Breast epithelium (tissue), 3 donors: ENCODE data around the gene REXO1.

Source experiments
- POLR2A ChIP-seq: fragments of 450-650 bp; IDR thresholded peaks from one replicate; pipeline ENCODE4 v1.6.1; 2016; ENCODE audit warnings: antibody characterized with exemption, mild to moderate bottlenecking, moderate library complexity
- POLR2AphosphoS5 ChIP-seq, 3 donors: sonication (generic); formaldehyde crosslinking; IDR thresholded peaks; one replicate each; pipeline ENCODE4 v1.6.1; 2017; ENCODE audit warnings: antibody characterized with exemption in 3 of 3
- TF ChIP-seq, protein P1 (sequence below), 3 donors: fragments of 450-650 bp; IDR thresholded peaks; one replicate each; pipeline ENCODE4 v1.5.1; 2016 to 2017; ENCODE audit warnings: antibody characterized with exemption in 3 of 3, mild to moderate bottlenecking in 3 of 3, moderate library complexity in 3 of 3

DNA sequence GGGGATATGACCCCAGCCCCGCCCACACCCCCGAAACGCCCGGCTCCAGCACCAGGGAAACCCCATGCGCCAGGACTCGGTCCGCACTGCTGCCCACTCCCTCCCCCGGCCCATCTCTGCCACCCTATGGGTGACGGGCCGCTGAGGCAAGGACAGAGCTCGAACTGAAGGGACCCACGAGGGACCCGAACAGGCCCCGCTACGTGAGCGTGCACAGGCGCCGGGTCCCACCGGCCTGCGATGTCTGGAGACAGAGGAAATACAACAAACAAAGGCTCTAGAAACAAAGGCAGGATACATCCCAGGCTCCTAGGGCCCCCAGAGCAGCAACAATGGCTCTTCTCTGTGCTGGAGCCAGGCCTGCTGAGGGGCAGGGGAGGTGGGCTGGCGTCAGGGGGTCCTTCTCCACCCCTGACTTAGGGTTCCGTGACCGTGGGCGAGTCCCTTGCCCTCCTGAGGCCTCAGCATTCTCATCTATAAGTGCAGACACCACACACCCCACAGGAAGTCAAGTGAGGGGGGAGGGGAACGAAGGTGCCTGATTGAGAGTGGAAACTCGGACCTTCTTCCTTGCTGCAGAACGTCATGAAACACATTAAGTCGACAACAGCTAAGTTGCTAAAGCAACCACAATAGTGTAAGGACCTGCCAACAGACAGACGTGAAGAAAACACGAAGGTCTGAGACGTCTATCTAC is 34.0 kb upstream of the REXO1 start:
- TF ChIP-seq POLR2AphosphoS5 (IDR thresholded peaks at IDR 0.05) (no peak), POLR2A (no peak)
- TF ChIP-seq, protein P1, sequence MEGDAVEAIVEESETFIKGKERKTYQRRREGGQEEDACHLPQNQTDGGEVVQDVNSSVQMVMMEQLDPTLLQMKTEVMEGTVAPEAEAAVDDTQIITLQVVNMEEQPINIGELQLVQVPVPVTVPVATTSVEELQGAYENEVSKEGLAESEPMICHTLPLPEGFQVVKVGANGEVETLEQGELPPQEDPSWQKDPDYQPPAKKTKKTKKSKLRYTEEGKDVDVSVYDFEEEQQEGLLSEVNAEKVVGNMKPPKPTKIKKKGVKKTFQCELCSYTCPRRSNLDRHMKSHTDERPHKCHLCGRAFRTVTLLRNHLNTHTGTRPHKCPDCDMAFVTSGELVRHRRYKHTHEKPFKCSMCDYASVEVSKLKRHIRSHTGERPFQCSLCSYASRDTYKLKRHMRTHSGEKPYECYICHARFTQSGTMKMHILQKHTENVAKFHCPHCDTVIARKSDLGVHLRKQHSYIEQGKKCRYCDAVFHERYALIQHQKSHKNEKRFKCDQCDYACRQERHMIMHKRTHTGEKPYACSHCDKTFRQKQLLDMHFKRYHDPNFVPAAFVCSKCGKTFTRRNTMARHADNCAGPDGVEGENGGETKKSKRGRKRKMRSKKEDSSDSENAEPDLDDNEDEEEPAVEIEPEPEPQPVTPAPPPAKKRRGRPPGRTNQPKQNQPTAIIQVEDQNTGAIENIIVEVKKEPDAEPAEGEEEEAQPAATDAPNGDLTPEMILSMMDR (IDR thresholded peaks at IDR 0.05): no peak
